GM23248 (cell line): Measurements from ENCODE around the gene BCL7C.

Experiments used
- EZH2 ChIP-seq: fragments of 200-600 bp; sonication (generic); IDR thresholded peaks from 2 replicates; pipeline ENCODE4 v1.6.1; 2018; ENCODE audit warnings: antibody characterized with exemption, mild to moderate bottlenecking; ENCODE audit not compliant: insufficient read depth, poor library complexity, severe bottlenecking
- EZH2phosphoT487 ChIP-seq: fragments of 200-600 bp; sonication (generic); IDR thresholded peaks from 2 replicates; pipeline ENCODE4 v1.6.1; 2018; ENCODE audit warnings: antibody characterized with exemption, moderate library complexity, mild to moderate bottlenecking, low read depth; ENCODE audit not compliant: insufficient read depth

DNA sequence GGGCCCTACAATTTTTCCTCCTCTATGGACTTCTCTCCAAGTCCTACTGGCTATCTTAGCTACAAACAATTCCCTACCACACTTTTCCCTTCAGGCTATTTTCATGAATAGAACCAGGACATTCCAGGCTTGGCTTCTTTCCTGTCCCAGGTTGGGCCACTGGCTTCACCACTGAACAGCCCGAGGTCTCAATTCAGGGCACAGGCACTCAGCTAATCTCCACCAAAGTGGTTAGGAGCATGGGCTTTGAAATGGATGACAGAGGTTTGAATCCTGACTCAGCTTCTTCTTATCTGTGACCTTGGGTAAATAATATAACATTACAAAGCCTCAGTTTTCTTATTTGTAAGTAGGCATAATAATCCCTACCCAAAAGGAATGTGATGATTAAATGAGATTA lies 56.0 kb downstream of the BCL7C start:
- no peak for TF ChIP-seq EZH2phosphoT487
- TF ChIP-seq EZH2 = no peak
